Fibroblast of pulmonary artery (primary cell): ENCODE results near the gene RNF111.

Source experiments
- DNase-seq: peaks from one replicate; pipeline ENCODE4 v3.0.0-alpha.2; 2010; ENCODE audit warnings: low read depth
- H3K4me3 ChIP-seq: replicated peaks from 2 replicates; pipeline ENCODE4 v1.5.1; 2011; ENCODE audit warnings: low read depth, mild to moderate bottlenecking, control low read depth, low read length, moderate library complexity
- TF ChIP-seq, protein P1 (sequence below): IDR thresholded peaks from 2 replicates; pipeline ENCODE4 v1.5.1; 2011; ENCODE audit warnings: mild to moderate bottlenecking, control low read depth, low read length, inconsistent platforms; ENCODE audit errors: missing control alignments

Gene RNF111

DNA sequence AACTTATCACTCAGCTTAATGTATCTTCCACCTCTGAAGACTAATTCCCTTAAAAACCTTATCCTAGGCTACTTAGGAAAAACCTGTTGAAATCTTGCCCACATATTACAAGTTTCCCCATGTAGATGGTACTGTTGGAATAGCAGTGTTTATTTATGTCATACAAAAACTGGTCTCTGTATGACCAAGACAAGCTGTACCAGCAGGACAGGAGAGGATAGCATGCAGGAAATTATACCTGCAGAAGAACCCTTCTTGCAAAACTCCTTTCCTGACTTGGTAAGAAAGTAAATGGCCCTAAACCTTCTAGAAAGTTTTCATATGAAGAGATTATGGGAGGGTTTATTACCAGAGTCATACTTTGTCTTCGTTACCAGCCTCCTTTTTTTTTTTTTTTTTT is 25.3 kb upstream of the RNF111 start:
- DNase-seq, result no peak
- H3K4me3 ChIP-seq, result no peak overlapping the region
- TF ChIP-seq, protein P1, sequence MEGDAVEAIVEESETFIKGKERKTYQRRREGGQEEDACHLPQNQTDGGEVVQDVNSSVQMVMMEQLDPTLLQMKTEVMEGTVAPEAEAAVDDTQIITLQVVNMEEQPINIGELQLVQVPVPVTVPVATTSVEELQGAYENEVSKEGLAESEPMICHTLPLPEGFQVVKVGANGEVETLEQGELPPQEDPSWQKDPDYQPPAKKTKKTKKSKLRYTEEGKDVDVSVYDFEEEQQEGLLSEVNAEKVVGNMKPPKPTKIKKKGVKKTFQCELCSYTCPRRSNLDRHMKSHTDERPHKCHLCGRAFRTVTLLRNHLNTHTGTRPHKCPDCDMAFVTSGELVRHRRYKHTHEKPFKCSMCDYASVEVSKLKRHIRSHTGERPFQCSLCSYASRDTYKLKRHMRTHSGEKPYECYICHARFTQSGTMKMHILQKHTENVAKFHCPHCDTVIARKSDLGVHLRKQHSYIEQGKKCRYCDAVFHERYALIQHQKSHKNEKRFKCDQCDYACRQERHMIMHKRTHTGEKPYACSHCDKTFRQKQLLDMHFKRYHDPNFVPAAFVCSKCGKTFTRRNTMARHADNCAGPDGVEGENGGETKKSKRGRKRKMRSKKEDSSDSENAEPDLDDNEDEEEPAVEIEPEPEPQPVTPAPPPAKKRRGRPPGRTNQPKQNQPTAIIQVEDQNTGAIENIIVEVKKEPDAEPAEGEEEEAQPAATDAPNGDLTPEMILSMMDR, result no peak

DNA sequence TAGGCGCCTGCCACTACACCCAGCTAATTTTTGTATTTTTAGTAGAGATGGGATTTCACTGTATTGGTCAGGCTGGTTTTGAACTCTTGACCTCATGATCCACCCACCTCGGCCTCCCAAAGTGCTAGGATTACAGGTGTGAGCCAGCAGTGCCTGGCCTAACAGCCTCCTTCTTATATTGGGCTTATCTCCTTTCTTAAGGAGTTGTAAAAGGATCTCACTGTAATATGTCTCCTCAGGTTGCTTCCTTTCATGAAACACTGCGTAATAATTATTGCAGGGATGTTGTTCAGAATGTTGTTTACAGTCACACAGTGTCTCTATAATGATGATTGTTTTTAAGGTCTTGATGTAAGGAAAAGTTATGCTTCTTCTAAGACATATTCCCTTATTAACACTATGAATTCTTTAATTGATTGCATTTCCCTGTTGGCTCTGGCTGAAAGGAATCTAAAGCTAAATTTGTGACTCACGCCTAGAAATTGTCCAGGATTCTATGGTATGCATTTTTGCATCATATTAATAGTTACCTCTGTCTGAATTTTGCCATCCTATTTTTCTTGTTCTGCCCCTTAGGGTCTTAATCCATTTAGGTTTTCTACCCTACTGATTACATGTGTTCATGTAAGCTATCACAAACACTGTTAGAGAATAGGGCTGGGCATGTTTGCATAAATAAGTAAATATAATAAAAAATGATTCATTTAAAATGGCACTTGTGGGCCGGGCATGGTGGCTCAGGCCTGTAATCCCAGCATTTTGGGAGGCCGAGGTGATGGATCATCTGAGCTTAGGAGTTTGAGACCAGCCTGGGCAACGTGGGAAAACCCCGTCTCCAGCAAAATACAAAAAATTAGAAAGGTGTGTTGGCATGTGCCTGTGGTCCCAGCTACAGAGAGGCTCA is 24.5 kb upstream of the RNF111 start:
- no peak overlapping the region for H3K4me3 ChIP-seq
- no peak for DNase-seq

DNA sequence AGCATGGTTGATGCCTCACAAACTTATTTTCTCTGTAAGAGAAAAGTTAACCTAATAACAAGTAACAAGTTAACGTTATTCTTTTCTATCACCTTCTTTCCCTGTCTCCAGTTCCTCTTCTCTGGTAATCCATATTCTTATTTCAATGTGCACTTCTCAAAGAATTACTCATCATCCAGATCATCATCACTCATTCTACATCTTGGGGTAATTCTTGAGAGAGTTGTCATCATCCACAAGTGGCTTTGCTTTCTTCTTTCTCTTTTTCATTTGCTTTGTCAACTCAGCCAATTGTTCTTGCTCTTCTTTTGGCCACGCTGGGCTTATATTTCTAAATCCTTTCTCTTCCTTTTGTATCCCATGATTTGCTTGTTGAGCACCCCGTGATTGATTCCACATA is 20.8 kb upstream of the RNF111 start:
- TF ChIP-seq, protein P1, result no peak
- DNase-seq, result no peak
- H3K4me3 ChIP-seq, result no peak overlapping the region

More for the DNA sequence above, 24.5 kb upstream of the RNF111 start:
- TF ChIP-seq, protein P1, result no peak

DNA sequence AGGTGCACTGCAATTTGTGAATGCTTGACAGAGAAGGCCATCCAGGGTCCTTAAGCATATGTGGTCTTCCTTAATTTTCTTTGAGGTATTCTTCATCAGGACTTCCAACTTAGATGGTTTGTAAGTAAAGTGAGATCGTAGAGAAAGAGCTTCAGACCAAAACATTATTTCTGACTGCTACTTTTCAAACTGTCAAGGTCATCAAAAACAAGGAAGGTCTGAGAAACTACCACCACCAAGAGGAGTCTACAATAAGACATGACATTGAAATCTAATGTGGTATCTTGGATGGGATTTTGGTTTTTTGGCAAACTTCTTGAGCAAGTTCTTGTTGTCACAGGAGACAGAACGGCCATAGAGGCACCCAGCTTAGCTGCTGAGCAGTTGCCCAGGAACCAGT is 20.0 kb upstream of the RNF111 start:
- DNase-seq, result no peak
- TF ChIP-seq, protein P1, result no peak
- no peak overlapping the region for H3K4me3 ChIP-seq

DNA sequence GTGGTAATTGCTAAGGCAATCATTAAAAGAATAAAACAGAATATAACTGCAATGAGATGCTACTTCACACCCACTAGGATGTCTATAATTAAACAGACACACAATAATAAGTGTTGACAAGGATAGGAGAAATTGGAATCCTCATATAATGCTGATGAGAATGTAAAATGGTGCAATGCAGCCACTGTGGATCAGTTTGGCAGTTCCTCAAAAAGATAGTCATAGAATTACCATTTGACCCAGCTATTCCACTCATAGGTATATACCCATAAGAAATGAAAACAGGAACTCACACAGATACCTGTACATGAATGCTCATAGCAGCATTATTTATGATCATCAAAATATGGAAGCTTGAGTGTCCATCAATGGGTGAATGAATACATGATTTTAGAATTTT is 9.6 kb upstream of the RNF111 start:
- no peak for DNase-seq
- no peak overlapping the region for H3K4me3 ChIP-seq
- TF ChIP-seq, protein P1, result no peak

DNA sequence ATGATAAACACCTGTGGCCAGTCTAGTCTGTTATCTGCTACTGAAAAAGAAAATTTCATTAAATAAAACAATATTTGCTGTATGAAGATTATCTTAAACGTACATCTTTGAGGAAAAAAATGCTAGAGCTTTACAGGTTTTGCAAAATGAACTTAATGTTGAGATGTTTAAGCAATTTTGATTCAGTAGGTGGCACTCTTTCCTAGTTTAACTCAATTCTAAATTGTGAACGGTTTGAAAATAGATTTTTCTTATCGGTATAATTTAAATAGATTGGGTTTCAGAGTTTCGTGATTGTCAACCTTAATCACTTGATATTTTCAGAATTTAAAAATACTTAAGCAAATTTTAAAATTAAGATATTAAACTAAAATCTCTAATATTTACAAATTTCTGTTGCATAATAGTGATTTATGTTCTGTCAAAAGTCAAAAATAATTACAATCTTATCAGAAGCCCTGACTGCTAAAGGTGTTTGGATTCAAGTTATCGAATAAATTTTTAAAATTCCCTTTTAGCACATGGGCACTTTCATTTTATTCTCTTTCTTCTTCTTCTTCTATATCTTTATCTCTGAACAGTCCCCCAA is 7.0 kb upstream of the RNF111 start:
- TF ChIP-seq, protein P1, result peak; percentile 47
- DNase-seq, result peak; percentile 70
- H3K4me3 ChIP-seq, result no peak overlapping the region
